HepG2 (cell line): ENCODE data around the gene TALDO1. TPM values are rescaled to one million over a fixed set of nuclear protein-coding genes. Genes with fewer than 3 reads are reported as not detected.

Experiments
- BCL3 ChIP-seq: sonication (generic); formaldehyde crosslinking; IDR thresholded peaks from 2 replicates; pipeline ENCODE4 v1.5.1; 2020; ENCODE audit warnings: mild to moderate bottlenecking, missing genetic modification reagents, moderate library complexity
- CBFB ChIP-seq: sonication (generic); formaldehyde crosslinking; IDR thresholded peaks from 2 replicates; pipeline ENCODE4 v1.4.0; 2020; ENCODE audit warnings: missing genetic modification reagents
- CHD4 ChIP-seq: fragments of 200-600 bp; sonication (generic); IDR thresholded peaks from 2 replicates; pipeline ENCODE4 v1.7.0; 2017; ENCODE audit warnings: mild to moderate bottlenecking, low read length, borderline replicate concordance
- DPF2 ChIP-seq: sonication (generic); formaldehyde crosslinking; IDR thresholded peaks from 2 replicates; pipeline ENCODE4 v1.4.0; 2020; ENCODE audit warnings: mild to moderate bottlenecking, low read depth, missing genetic modification reagents, borderline replicate concordance
- EP300 ChIP-seq, 3 experiments: sonication (generic) in 1 of 3; formaldehyde crosslinking in 1 of 3; IDR thresholded peaks; 2 replicates each; pipeline versions ENCODE4 v1.5.1 to v1.6.1; 2011 to 2020; ENCODE audit warnings: low read depth in 2 of 3, low read length in 2 of 3, borderline replicate concordance in 1 of 3, improper control_type of control experiment in 1 of 3, mild to moderate bottlenecking in 1 of 3, missing genetic modification reagents in 1 of 3, moderate library complexity in 1 of 3
- ETS1 ChIP-seq: sonication (generic); formaldehyde crosslinking; IDR thresholded peaks from 2 replicates; pipeline ENCODE4 v1.4.0; 2020; ENCODE audit warnings: missing genetic modification reagents
- FOXK2 ChIP-seq: fragments of 450-650 bp; IDR thresholded peaks from 2 replicates; pipeline ENCODE4 v1.6.1; 2016
- HOMEZ ChIP-seq: IDR thresholded peaks from 2 replicates; pipeline ENCODE4 v1.6.1; 2016; ENCODE audit warnings: low read depth
- IKZF1 ChIP-seq: fragments of 450-650 bp; IDR thresholded peaks from 2 replicates; pipeline ENCODE4 v1.7.1; 2016
- IKZF4 ChIP-seq: sonication (generic); formaldehyde crosslinking; IDR thresholded peaks from 2 replicates; pipeline ENCODE4 v1.5.1; 2020; ENCODE audit warnings: borderline replicate concordance, mild to moderate bottlenecking, low read depth, missing genetic modification reagents; ENCODE audit errors: not compliant biosample characterization
- IKZF5 ChIP-seq: IDR thresholded peaks from 2 replicates; pipeline ENCODE4 v1.6.1; 2018; ENCODE audit warnings: missing genetic modification reagents, mild to moderate bottlenecking, missing compliant biosample characterization
- MIXL1 ChIP-seq: IDR thresholded peaks from 2 replicates; pipeline ENCODE4 v1.6.1; 2016
- SMAD9 ChIP-seq: sonication (generic); formaldehyde crosslinking; IDR thresholded peaks from 2 replicates; pipeline ENCODE4 v1.5.1; 2020; ENCODE audit warnings: mild to moderate bottlenecking, missing genetic modification reagents
- SP1 ChIP-seq, 2 experiments: fragments of 450-650 bp in 1 of 2; sonication (generic) in 1 of 2; formaldehyde crosslinking in 1 of 2; IDR thresholded peaks; 2 replicates each; pipeline versions ENCODE4 v1.4.0 to v1.6.1; 2016 to 2020; ENCODE audit warnings: missing genetic modification reagents in 1 of 2
- STAT5B ChIP-seq: sonication (generic); formaldehyde crosslinking; IDR thresholded peaks from 2 replicates; pipeline ENCODE4 v1.4.0; 2020; ENCODE audit warnings: missing genetic modification reagents
- TAF15 ChIP-seq: fragments of 200-400 bp; formaldehyde crosslinking; IDR thresholded peaks from one replicate; pipeline ENCODE4 v1.6.1; 2018; ENCODE audit warnings: mild to moderate bottlenecking, low read depth, low read length; ENCODE audit not compliant: poor library complexity, severe bottlenecking
- TBP ChIP-seq: sonication (generic); formaldehyde crosslinking; IDR thresholded peaks from 2 replicates; pipeline ENCODE4 v1.5.0; 2020; ENCODE audit warnings: missing genetic modification reagents
- ZBTB7B ChIP-seq: sonication (generic); formaldehyde crosslinking; IDR thresholded peaks from 2 replicates; pipeline ENCODE4 v1.4.0; 2020; ENCODE audit warnings: missing genetic modification reagents
- ZGPAT ChIP-seq: IDR thresholded peaks from 2 replicates; pipeline ENCODE4 v1.6.1; 2016; ENCODE audit warnings: mild to moderate bottlenecking
- ZNF232 ChIP-seq: sonication (generic); formaldehyde crosslinking; IDR thresholded peaks from 2 replicates; pipeline ENCODE4 v1.4.0; 2020; ENCODE audit warnings: missing genetic modification reagents, borderline replicate concordance
- ZNF33A ChIP-seq: sonication (generic); formaldehyde crosslinking; IDR thresholded peaks from 2 replicates; pipeline ENCODE4 v1.5.1; 2020; ENCODE audit warnings: missing genetic modification reagents, mild to moderate bottlenecking, moderate library complexity, borderline replicate concordance
- ZNF557 ChIP-seq: sonication (generic); formaldehyde crosslinking; IDR thresholded peaks from 2 replicates; pipeline ENCODE4 v1.4.0; 2020; ENCODE audit warnings: missing genetic modification reagents
- polyA plus RNA-seq, 8 experiments: library from polyadenylated mRNA; depleted of rRNA in 3 of 8; stranded (reverse) in 7 of 8; unstranded in 1 of 8; fragments of >200 nt; fragmentation: Illumina TruSeq in 4 of 8; extraction: Trizol in 4 of 8; gene quantifications; 2 replicates each; pipeline versions ENCODE4 v1.2.1 to v1.2.3, GENCODE V29; 2011 to 2016; ENCODE audit warnings: low read depth in 4 of 8, missing spikeins in 1 of 8, mixed read lengths in 1 of 8; ENCODE audit not compliant: insufficient read depth in 1 of 8
- total RNA-seq, 5 experiments: library from RNA; depleted of rRNA; stranded (reverse); fragments of >200 nt; fragmentation: Illumina TruSeq; extraction: Trizol; gene quantifications; 2 replicates each; pipeline ENCODE4 v1.2.3, GENCODE V29; 2016; ENCODE audit warnings: low read depth in 1 of 5

TALDO1 gene
- total and polyA plus RNA-seq, 2 of the 13 experiments (the other 11 are each of a cell fraction or from before 2014, with no cell fraction given), result 107 to 240 TPM

- TF ChIP-seq ZNF232 (CRISPR knock-in tag) (peak; percentile 82; the same call in 1 of the 2 replicates), TBP (CRISPR knock-in tag) (no peak), IKZF5 (CRISPR knock-in tag) (peak; percentile 95), FOXK2 (peak; percentile 94), HOMEZ (CRISPR knock-in tag) (peak; percentile 74; the same call in 1 of the 2 replicates), MIXL1 (peak; percentile 77), DPF2 (CRISPR knock-in tag) (0 out of 2 replicates have a peak, but pooled peaks have one; percentile 67), EP300 (IDR thresholded peaks at IDR 0.05; ENCODE audit: low read depth in 2 of 2, low read length in 2 of 2) (peak in 1 of 2 experiments; percentile 50; a peak in 2 of 4 replicates), EP300 (CRISPR knock-in tag; IDR thresholded peaks at IDR 0.05; ENCODE audit: borderline replicate concordance) (0 out of 2 replicates have a peak, but pooled peaks have one; percentile 49), TAF15 (no peak), SP1 (IDR thresholded peaks at IDR 0.05) (no peak), SP1 (CRISPR knock-in tag; IDR thresholded peaks at IDR 0.05) (no peak), ETS1 (no peak), ZBTB7B (peak; percentile 80), IKZF1 (no peak), IKZF4 (CRISPR knock-in tag) (no peak), CBFB (CRISPR knock-in tag) (peak; percentile 70; the same call in 1 of the 2 replicates), SMAD9 (CRISPR knock-in tag) (peak; percentile 17; the same call in 1 of the 2 replicates), ZGPAT (CRISPR knock-in tag) (peak; percentile 59; the same call in 1 of the 2 replicates), CHD4 (no peak), BCL3 (CRISPR knock-in tag) (peak; percentile 39; the same call in 1 of the 2 replicates), ZNF557 (CRISPR knock-in tag) (peak; percentile 73; the same call in 1 of the 2 replicates), ZNF33A (no peak), STAT5B (CRISPR knock-in tag) (no peak)
These were observed 42.3 kb upstream of the TALDO1 start (continued) for GRCh38 chr11:704781-705645.
